HUES6 (cell line): Measurements from ENCODE around the gene EEFSEC.

Experiments
- H3K27ac ChIP-seq: 2 replicates; pipeline ENCODE4 v1.7.0; 2013; ENCODE audit warnings: low read depth, mild to moderate bottlenecking, low read length, inconsistent platforms
- H3K27me3 ChIP-seq: 2 replicates; pipeline ENCODE4 v1.6.1; 2013; ENCODE audit warnings: low read length; ENCODE audit not compliant: control insufficient read depth, insufficient read depth
- H3K36me3 ChIP-seq: 2 replicates; pipeline ENCODE4 v1.6.1; 2013; ENCODE audit warnings: low read length; ENCODE audit not compliant: control insufficient read depth, insufficient read depth
- H3K4me1 ChIP-seq: 2 replicates; pipeline ENCODE4 v1.6.1; 2013; ENCODE audit warnings: low read length; ENCODE audit not compliant: control insufficient read depth, insufficient read depth
- H3K4me3 ChIP-seq: 2 replicates; pipeline ENCODE4 v1.5.1; 2013; ENCODE audit warnings: low read depth, low read length
- H3K9ac ChIP-seq: one replicate; pipeline ENCODE4 v1.6.1; 2013; ENCODE audit warnings: mild to moderate bottlenecking, low read length
- H3K9me3 ChIP-seq: 2 replicates; pipeline ENCODE4 v1.6.1; 2013; ENCODE audit warnings: low read depth, low read length; ENCODE audit not compliant: control insufficient read depth, insufficient read depth

EEFSEC gene

GRCh38 chr3:128359846-128360642 lies 206.8 kb downstream of the EEFSEC start:
- H3K9me3 ChIP-seq, result no peaks in the 10 kb centered on the region
- H3K9ac ChIP-seq, result no peak overlapping the region
- no peak overlapping the region for H3K27ac ChIP-seq
- no peaks in the 10 kb centered on the region for H3K27me3 ChIP-seq
- no peaks in the 10 kb centered on the region for H3K4me1 ChIP-seq
- H3K4me3 ChIP-seq, result no peak overlapping the region
- H3K36me3 ChIP-seq, result no peaks in the 10 kb centered on the region; the same call in 1 of the 2 replicates

DNA sequence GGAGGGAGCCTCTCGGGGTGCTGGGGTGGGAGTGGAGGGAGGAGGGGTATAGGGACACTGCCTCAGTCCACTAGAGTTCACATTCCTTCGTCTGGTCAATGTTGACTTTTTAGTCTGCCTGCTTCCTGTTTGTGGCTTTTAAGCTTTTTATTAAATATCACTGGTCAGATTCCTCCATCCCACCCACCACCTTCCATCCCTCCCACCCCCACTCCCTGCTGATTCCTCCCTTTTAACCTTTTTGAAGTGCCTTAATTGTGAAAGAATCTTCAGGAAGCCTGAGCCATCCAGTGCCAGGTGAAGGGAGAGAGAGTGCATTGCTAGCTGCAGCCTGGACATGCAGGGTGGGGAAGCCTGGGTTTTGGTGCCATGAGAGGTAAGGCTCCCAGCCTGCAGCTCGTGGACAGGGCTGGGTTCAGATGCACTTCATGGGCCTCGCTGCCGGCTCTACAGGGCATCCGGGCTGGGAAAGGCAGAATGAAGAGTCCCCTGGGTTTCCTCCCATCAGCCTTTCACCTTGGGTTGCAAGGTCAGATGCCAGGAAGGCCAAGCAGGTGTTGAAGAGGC lies 207.5 kb downstream of the EEFSEC start:
- Histone ChIP-seq H3K4me1 (no peaks in the 10 kb centered on the region), H3K36me3 (no peaks in the 10 kb centered on the region; the same call in 1 of the 2 replicates), H3K4me3 (no peak overlapping the region), H3K9ac (no peak overlapping the region), H3K27ac (no peak overlapping the region), H3K9me3 (no peaks in the 10 kb centered on the region), H3K27me3 (no peaks in the 10 kb centered on the region)

DNA sequence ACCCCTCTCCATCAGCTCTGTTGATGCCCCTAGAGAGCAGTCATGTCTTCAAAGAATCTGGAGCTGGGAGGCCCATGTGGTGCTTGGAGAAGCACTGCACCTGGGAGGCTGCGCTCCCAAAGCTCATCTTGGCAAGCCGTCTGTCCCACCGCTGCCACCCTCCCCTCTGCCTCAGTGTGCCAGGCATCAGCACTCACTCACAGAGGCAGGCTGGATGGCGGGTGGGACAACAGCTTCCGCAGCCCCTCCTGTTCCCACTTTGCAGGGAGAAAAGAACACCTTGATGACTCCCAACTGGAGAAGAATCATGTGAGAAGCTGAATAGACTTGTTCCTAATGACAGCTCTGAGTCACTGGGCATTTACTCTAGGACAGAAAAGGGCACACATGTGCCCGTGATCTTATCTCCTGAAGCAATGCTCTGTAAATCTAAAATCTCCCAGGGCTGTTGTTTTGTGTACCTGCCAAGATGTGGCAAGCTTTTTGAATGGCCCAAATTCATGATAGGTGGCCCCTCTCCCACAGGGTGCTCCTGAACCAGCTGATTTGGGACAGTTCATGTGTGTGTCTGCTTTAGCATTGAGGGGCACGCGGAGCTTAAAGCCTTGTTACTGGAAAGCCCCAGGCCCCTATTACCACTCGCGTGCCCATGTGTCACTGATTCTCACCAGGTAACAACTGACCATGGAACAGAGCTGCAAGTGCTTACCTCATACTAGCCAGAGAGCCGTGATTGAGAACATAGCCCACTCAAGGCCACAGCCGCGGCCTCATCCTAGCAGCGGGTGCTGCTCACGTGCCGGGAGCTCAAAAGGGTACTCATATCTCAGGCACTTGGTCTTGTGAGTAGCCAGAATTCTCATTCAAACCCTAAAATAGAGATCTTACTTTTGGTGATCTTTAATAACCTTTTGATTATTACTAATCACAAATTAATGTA lies 209.0 kb downstream of the EEFSEC start:
- H3K9me3 ChIP-seq, result no peaks in the 10 kb centered on the region
- no peak overlapping the region for H3K4me3 ChIP-seq
- H3K27me3 ChIP-seq, result no peaks in the 10 kb centered on the region
- H3K4me1 ChIP-seq, result peaks cover 3% of the 10 kb centered on the region
- no peak overlapping the region for H3K27ac ChIP-seq
- H3K9ac ChIP-seq, result no peak overlapping the region
- H3K36me3 ChIP-seq, result no peaks in the 10 kb centered on the region; the same call in 1 of the 2 replicates

DNA sequence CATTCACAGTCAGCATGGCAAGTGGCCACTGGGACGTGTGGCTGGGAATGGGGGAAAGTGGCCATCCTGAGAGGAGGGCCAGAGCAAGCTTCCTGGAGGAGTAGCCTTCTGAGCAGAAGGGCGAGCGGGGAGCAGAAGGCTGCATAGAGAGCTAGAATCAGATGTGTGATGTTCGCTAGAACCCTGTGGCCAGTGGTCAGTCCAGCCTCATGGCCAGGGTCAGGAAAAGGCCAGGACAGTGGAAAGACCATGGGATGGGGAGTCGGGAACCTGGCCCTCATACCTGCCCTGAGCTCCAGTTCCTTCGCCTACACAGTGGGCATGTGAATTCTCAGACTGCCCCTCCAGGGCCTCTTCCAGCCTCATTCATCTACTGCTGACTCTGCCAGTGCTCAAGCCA lies 211.0 kb downstream of the EEFSEC start:
- Histone ChIP-seq H3K36me3 (no peaks in the 10 kb centered on the region), H3K4me1 (peaks cover 11% of the 10 kb centered on the region), H3K9ac (no peak overlapping the region), H3K27ac (no peak overlapping the region), H3K4me3 (no peak overlapping the region), H3K9me3 (no peaks in the 10 kb centered on the region), H3K27me3 (no peaks in the 10 kb centered on the region)

- Histone ChIP-seq H3K4me3 (no peak overlapping the region), H3K27ac (no peak overlapping the region), H3K27me3 (no peaks in the 10 kb centered on the region), H3K36me3 (no peaks in the 10 kb centered on the region), H3K4me1 (peaks cover 11% of the 10 kb centered on the region), H3K9ac (no peak overlapping the region), H3K9me3 (no peaks in the 10 kb centered on the region)
Observed at GRCh38 chr3:128364808-128365360, 211.6 kb downstream of the EEFSEC start.

GRCh38 chr3:128366136-128366535 lies 212.9 kb downstream of the EEFSEC start:
- no peaks in the 10 kb centered on the region for H3K27me3 ChIP-seq
- no peak overlapping the region for H3K27ac ChIP-seq
- H3K36me3 ChIP-seq, result no peaks in the 10 kb centered on the region
- peaks cover 11% of the 10 kb centered on the region for H3K4me1 ChIP-seq
- H3K9me3 ChIP-seq, result no peaks in the 10 kb centered on the region
- no peak overlapping the region for H3K9ac ChIP-seq
- no peak overlapping the region for H3K4me3 ChIP-seq

GRCh38 chr3:128366652-128367051 lies 213.4 kb downstream of the EEFSEC start:
- H3K4me3 ChIP-seq, result no peak overlapping the region
- no peaks in the 10 kb centered on the region for H3K27me3 ChIP-seq
- peaks cover 11% of the 10 kb centered on the region for H3K4me1 ChIP-seq
- H3K36me3 ChIP-seq, result no peaks in the 10 kb centered on the region
- H3K9me3 ChIP-seq, result no peaks in the 10 kb centered on the region
- H3K27ac ChIP-seq, result no peak overlapping the region
- no peak overlapping the region for H3K9ac ChIP-seq

- H3K27me3 ChIP-seq, result no peaks in the 10 kb centered on the region
- H3K4me1 ChIP-seq, result peaks cover 12% of the 10 kb centered on the region
- H3K36me3 ChIP-seq, result no peaks in the 10 kb centered on the region
- H3K9ac ChIP-seq, result no peak overlapping the region
- H3K27ac ChIP-seq, result no peak overlapping the region
- H3K9me3 ChIP-seq, result no peaks in the 10 kb centered on the region
- H3K4me3 ChIP-seq, result no peak overlapping the region
Observed at GRCh38 chr3:128367221-128367620, 213.9 kb downstream of the EEFSEC start.

DNA sequence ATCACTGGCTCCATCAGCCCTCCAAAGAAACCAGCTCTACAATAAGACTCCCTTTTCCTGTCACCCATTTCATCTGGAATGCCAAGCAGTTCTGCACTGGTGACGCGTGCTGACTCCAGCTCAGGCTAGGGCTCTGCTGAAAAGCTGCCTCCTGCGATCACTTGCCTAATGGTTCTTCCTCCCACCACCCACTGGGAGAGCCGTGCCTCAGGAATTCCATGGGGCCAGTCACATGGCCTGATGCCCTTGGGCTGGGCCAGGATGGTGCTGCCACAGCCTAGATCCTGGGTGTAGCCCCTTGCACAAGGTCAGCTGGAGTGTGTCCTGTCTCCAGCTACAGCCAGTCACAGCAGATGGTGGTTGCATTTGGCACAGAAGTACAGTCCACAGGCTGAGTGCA lies 214.5 kb downstream of the EEFSEC start:
- no peak overlapping the region for H3K27ac ChIP-seq

DNA sequence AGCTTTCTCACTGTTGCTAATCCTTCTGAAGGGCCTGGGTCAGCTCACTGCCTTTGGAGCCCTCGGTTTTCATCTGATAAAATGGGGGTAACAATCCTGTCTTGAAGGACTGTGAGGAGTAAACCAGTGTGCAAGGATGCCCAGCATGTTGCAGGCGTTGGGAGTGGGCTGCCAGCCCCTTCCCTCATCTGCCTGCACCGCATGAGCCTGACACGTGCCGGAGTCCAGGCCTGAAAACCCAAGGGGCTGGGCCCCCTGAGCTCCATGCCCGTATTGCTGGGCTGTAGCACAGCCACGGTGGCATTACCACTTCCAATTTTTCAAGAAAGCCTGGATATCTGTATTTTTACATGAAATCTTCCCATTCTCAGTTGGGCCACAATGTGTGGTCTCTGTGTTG lies 215.3 kb downstream of the EEFSEC start:
- Histone ChIP-seq H3K27ac (no peak overlapping the region), H3K9me3 (no peaks in the 10 kb centered on the region), H3K4me1 (peaks cover 16% of the 10 kb centered on the region), H3K36me3 (no peaks in the 10 kb centered on the region), H3K9ac (no peak overlapping the region), H3K4me3 (no peak overlapping the region), H3K27me3 (no peaks in the 10 kb centered on the region)

More for the DNA sequence above, 214.5 kb downstream of the EEFSEC start:
- H3K9ac ChIP-seq, result no peak overlapping the region
- no peak overlapping the region for H3K4me3 ChIP-seq
- no peaks in the 10 kb centered on the region for H3K27me3 ChIP-seq
- H3K9me3 ChIP-seq, result no peaks in the 10 kb centered on the region
- no peaks in the 10 kb centered on the region for H3K36me3 ChIP-seq
- peaks cover 16% of the 10 kb centered on the region for H3K4me1 ChIP-seq
